MV-4-11 (cell line): Measurements from ENCODE around the gene MFN2.

Experiments used
- DNase-seq: peaks from one replicate; lab custom pipeline; 2025; lab: John Stamatoyannopoulos, UW

Gene MFN2

GRCh38 chr1:12051361-12051760 lies 71.1 kb downstream of the MFN2 start:
- no peak for DNase-seq

GRCh38 chr1:12052008-12052573 lies 71.8 kb downstream of the MFN2 start:
- peak; percentile 71 for DNase-seq

GRCh38 chr1:12052997-12053686 lies 72.9 kb downstream of the MFN2 start:
- DNase-seq, result no peak

- no peak for DNase-seq
Measured at GRCh38 chr1:12053752-12054548, 73.7 kb downstream of the MFN2 start.

GRCh38 chr1:12055259-12055658 lies 75.0 kb downstream of the MFN2 start:
- DNase-seq, result no peak

GRCh38 chr1:12056331-12056841 lies 76.1 kb downstream of the MFN2 start:
- DNase-seq, result no peak

GRCh38 chr1:12057382-12057781 lies 77.1 kb downstream of the MFN2 start:
- no peak for DNase-seq

GRCh38 chr1:12057940-12058687 lies 77.9 kb downstream of the MFN2 start:
- DNase-seq, result no peak

- DNase-seq, result no peak
Measured at GRCh38 chr1:12059226-12059625, 79.0 kb downstream of the MFN2 start.

- DNase-seq, result no peak
Measured at GRCh38 chr1:12059722-12060464, 79.6 kb downstream of the MFN2 start.

GRCh38 chr1:12060500-12060899 lies 80.3 kb downstream of the MFN2 start:
- no peak for DNase-seq
